ENCODE measurements around the gene C10orf95. TPM values are rescaled to one million over a fixed set of nuclear protein-coding genes. Genes with fewer than 3 reads are reported as not detected.
A peak's percentile ranks its signal among the peaks of the same experiment; 100 is the strongest.

C10orf95 gene
- total and polyA plus RNA-seq, 2 of the 13 experiments (the other 11 are each of a cell fraction or from before 2014, with no cell fraction given): 0.05 to 0.07 TPM

DNA sequence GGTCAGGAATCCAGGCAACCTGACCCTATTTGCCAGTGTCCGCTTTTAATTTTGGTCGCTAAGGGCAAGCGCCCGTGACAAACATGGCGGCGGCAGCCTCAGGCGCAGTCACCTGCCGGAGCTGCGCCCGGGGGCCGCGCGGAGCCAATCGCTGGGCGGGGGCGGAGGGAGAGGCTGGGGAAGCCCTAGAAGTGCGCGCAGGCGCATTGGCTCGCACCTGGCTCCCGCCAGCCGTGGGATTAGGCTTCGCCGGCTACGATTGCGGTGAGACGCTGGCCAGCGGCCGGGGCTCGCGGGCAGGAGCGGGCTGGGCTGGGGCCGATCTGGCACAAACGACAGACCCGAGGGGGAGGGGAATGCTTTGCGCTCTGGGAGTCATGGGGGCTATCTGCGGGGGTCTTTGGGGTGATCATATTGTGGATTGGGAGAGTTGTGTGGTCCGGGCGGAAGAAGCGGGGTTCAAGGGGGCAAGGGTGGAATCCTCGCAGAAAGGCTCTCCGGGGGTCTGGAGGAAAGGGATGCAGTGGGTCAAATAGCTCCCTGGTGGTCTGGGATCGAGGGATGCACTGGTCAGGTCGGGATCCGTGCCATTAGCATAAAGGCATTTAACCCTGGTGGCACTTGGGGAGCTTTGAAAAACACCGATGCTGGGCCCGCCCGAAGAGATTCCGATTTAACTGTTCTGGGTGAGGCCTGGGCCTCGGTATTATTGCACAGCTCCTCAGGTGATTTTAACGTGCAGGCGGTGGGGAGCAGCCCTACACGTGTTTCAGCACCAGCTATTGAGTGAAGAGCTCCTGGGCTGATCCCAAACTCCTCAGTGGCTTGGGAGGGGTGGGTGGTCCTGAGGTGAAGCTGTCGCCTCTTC, 10.1 kb upstream of the C10orf95 start (continued):
- peak; percentile 26; the same call in 1 of the 2 replicates for TF ChIP-seq ZNF556 (CRISPR knock-in tag; IDR thresholded peaks at IDR 0.05; ENCODE audit: borderline replicate concordance)
- TF ChIP-seq ZNF615 (CRISPR knock-in tag; IDR thresholded peaks at IDR 0.05; ENCODE audit: borderline replicate concordance): no peak
- no peak; the same call in 1 of the 2 replicates for TF ChIP-seq KMT2A (CRISPR knock-in tag; IDR thresholded peaks at IDR 0.05)
- peak; percentile 59; the same call in 1 of the 2 replicates for TF ChIP-seq ATF1 (CRISPR knock-in tag; IDR thresholded peaks at IDR 0.05)
- TF ChIP-seq ATF7-NPFF (CRISPR knock-in tag; IDR thresholded peaks at IDR 0.05; ENCODE audit: low read depth): peak; percentile 68; the same call in 1 of the 2 replicates
- peak; percentile 68 for TF ChIP-seq PHF20 (CRISPR knock-in tag; IDR thresholded peaks at IDR 0.05)
- no peak for TF ChIP-seq NPAS2 (CRISPR knock-in tag; IDR thresholded peaks at IDR 0.05; ENCODE audit: borderline replicate concordance)
- TF ChIP-seq STAG1 (CRISPR knock-in tag; IDR thresholded peaks at IDR 0.05): no peak
- peak; percentile 57; the same call in 1 of the 2 replicates for TF ChIP-seq POLR2G (IDR thresholded peaks at IDR 0.05; ENCODE audit: low read depth, low read length)
- TF ChIP-seq, protein P1, sequence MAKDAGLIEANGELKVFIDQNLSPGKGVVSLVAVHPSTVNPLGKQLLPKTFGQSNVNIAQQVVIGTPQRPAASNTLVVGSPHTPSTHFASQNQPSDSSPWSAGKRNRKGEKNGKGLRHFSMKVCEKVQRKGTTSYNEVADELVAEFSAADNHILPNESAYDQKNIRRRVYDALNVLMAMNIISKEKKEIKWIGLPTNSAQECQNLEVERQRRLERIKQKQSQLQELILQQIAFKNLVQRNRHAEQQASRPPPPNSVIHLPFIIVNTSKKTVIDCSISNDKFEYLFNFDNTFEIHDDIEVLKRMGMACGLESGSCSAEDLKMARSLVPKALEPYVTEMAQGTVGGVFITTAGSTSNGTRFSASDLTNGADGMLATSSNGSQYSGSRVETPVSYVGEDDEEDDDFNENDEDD (CRISPR knock-in tag; IDR thresholded peaks at IDR 0.05; ENCODE audit: borderline replicate concordance): peak; percentile 71; the same call in 1 of the 2 replicates
- TF ChIP-seq, protein P2, sequence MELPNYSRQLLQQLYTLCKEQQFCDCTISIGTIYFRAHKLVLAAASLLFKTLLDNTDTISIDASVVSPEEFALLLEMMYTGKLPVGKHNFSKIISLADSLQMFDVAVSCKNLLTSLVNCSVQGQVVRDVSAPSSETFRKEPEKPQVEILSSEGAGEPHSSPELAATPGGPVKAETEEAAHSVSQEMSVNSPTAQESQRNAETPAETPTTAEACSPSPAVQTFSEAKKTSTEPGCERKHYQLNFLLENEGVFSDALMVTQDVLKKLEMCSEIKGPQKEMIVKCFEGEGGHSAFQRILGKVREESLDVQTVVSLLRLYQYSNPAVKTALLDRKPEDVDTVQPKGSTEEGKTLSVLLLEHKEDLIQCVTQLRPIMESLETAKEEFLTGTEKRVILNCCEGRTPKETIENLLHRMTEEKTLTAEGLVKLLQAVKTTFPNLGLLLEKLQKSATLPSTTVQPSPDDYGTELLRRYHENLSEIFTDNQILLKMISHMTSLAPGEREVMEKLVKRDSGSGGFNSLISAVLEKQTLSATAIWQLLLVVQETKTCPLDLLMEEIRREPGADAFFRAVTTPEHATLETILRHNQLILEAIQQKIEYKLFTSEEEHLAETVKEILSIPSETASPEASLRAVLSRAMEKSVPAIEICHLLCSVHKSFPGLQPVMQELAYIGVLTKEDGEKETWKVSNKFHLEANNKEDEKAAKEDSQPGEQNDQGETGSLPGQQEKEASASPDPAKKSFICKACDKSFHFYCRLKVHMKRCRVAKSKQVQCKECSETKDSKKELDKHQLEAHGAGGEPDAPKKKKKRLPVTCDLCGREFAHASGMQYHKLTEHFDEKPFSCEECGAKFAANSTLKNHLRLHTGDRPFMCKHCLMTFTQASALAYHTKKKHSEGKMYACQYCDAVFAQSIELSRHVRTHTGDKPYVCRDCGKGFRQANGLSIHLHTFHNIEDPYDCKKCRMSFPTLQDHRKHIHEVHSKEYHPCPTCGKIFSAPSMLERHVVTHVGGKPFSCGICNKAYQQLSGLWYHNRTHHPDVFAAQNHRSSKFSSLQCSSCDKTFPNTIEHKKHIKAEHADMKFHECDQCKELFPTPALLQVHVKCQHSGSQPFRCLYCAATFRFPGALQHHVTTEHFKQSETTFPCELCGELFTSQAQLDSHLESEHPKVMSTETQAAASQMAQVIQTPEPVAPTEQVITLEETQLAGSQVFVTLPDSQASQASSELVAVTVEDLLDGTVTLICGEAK (IDR thresholded peaks at IDR 0.05): no peak
- TF ChIP-seq, protein P2 (CRISPR knock-in tag; IDR thresholded peaks at IDR 0.05): no peak
- TF ChIP-seq ZNF253 (CRISPR knock-in tag; IDR thresholded peaks at IDR 0.05; ENCODE audit: borderline replicate concordance): no peak
- TF ChIP-seq RAD21 (CRISPR knock-in tag; IDR thresholded peaks at IDR 0.05): no peak
- TF ChIP-seq, protein P3, sequence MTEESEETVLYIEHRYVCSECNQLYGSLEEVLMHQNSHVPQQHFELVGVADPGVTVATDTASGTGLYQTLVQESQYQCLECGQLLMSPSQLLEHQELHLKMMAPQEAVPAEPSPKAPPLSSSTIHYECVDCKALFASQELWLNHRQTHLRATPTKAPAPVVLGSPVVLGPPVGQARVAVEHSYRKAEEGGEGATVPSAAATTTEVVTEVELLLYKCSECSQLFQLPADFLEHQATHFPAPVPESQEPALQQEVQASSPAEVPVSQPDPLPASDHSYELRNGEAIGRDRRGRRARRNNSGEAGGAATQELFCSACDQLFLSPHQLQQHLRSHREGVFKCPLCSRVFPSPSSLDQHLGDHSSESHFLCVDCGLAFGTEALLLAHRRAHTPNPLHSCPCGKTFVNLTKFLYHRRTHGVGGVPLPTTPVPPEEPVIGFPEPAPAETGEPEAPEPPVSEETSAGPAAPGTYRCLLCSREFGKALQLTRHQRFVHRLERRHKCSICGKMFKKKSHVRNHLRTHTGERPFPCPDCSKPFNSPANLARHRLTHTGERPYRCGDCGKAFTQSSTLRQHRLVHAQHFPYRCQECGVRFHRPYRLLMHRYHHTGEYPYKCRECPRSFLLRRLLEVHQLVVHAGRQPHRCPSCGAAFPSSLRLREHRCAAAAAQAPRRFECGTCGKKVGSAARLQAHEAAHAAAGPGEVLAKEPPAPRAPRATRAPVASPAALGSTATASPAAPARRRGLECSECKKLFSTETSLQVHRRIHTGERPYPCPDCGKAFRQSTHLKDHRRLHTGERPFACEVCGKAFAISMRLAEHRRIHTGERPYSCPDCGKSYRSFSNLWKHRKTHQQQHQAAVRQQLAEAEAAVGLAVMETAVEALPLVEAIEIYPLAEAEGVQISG (CRISPR knock-in tag; IDR thresholded peaks at IDR 0.05): peak; percentile 93
- peak; percentile 70 for TF ChIP-seq XRCC5 (optimal IDR thresholded peaks at IDR 0.05; ENCODE audit: low read length)
